Neural progenitor cell (in vitro differentiated cells): ENCODE measurements around the gene COMMD1.

Source experiments
- EZH2 ChIP-seq: fragments of 200-600 bp; sonication (generic); IDR thresholded peaks from 2 replicates; pipeline ENCODE4 v1.6.1; 2017; ENCODE audit warnings: antibody characterized with exemption, mild to moderate bottlenecking, moderate library complexity
- TF ChIP-seq, protein P1 (sequence below): fragments of 200-600 bp; sonication (generic); IDR thresholded peaks from 2 replicates; pipeline ENCODE4 v1.5.1; 2017; ENCODE audit warnings: antibody characterized with exemption, mild to moderate bottlenecking

DNA sequence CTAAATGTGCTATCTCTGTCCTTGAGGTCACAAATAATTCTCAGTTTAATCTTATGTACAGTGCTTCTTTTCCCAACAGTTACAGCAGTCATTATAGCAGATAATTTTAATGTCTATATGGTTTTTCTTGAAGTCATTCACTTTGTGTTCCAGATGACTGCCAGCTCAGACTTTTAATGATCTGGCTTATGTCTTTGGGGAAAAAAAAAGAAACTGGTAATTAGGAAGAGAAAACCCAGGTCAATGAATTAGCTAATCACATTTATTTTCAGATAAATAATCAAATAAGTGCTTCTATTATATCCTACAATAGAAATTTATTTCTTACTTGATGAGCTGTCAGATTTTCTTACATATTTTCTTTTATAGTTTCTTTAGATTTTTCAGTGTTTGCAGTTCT lies 96.0 kb downstream of the COMMD1 start:
- TF ChIP-seq, protein P1, sequence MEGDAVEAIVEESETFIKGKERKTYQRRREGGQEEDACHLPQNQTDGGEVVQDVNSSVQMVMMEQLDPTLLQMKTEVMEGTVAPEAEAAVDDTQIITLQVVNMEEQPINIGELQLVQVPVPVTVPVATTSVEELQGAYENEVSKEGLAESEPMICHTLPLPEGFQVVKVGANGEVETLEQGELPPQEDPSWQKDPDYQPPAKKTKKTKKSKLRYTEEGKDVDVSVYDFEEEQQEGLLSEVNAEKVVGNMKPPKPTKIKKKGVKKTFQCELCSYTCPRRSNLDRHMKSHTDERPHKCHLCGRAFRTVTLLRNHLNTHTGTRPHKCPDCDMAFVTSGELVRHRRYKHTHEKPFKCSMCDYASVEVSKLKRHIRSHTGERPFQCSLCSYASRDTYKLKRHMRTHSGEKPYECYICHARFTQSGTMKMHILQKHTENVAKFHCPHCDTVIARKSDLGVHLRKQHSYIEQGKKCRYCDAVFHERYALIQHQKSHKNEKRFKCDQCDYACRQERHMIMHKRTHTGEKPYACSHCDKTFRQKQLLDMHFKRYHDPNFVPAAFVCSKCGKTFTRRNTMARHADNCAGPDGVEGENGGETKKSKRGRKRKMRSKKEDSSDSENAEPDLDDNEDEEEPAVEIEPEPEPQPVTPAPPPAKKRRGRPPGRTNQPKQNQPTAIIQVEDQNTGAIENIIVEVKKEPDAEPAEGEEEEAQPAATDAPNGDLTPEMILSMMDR: no peak
- TF ChIP-seq EZH2: no peak
